Astrocyte (in vitro differentiated cells and primary cell): ENCODE data around the gene ACIN1. TPM values are rescaled to one million over a fixed set of nuclear protein-coding genes. Genes with fewer than 3 reads are reported as not detected.

Experiments used
- DNase-seq: peaks from one replicate; pipeline ENCODE4 v3.0.0-alpha.2; 2010; ENCODE audit warnings: low read depth
- FAIRE-seq: peaks from 2 replicates; lab custom pipeline; 2011; peaks lifted over from hg19 to GRCh38; lab: Jason Lieb, UNC
- H2AFZ ChIP-seq: 2 replicates; pipeline ENCODE4 v1.6.0; 2012; ENCODE audit warnings: low read depth, low read length, inconsistent platforms
- H3K27ac ChIP-seq: 2 replicates; pipeline ENCODE4 v1.5.1; 2011; ENCODE audit warnings: low read depth, low read length, inconsistent platforms
- H3K27me3 ChIP-seq: 2 replicates; pipeline ENCODE4 v1.6.0; 2011; ENCODE audit warnings: low read length, inconsistent platforms; ENCODE audit not compliant: insufficient read depth
- H3K36me3 ChIP-seq: 2 replicates; pipeline ENCODE4 v1.5.1; 2011; ENCODE audit warnings: low read length, inconsistent platforms; ENCODE audit not compliant: insufficient read depth
- H3K4me1 ChIP-seq: 2 replicates; pipeline ENCODE4 v1.5.1; 2011; ENCODE audit warnings: low read length, inconsistent platforms; ENCODE audit not compliant: insufficient read depth
- H3K4me2 ChIP-seq: 2 replicates; pipeline ENCODE4 v1.6.0; 2012; ENCODE audit warnings: low read length, inconsistent platforms
- H3K4me3 ChIP-seq: 2 replicates; pipeline ENCODE4 v1.5.1; 2011; ENCODE audit warnings: low read depth, mild to moderate bottlenecking, low read length, inconsistent platforms; ENCODE audit not compliant: insufficient read depth
- H3K79me2 ChIP-seq: 2 replicates; pipeline ENCODE4 v1.6.0; 2012; ENCODE audit warnings: mild to moderate bottlenecking, low read length, inconsistent platforms; ENCODE audit not compliant: insufficient read depth
- H3K9ac ChIP-seq: 2 replicates; pipeline ENCODE4 v1.6.0; 2012; ENCODE audit warnings: mild to moderate bottlenecking, low read length, inconsistent platforms
- H3K9me3 ChIP-seq: 2 replicates; pipeline ENCODE4 v1.5.1; 2012; ENCODE audit warnings: low read depth, mild to moderate bottlenecking, low read length, inconsistent platforms; ENCODE audit not compliant: insufficient read depth
- H4K20me1 ChIP-seq: 2 replicates; pipeline ENCODE4 v1.6.0; 2012; ENCODE audit warnings: low read length, inconsistent platforms; ENCODE audit not compliant: insufficient read depth
- H3K27ac Mint-ChIP-seq: one replicate; pipeline ENCODE4 v1.8.0; 2021; ENCODE audit warnings: mild to moderate bottlenecking, mixed read lengths; ENCODE audit not compliant: unreplicated experiment
- H3K27me3 Mint-ChIP-seq: one replicate; pipeline ENCODE4 v1.8.0; 2021; ENCODE audit warnings: low read depth, mixed read lengths; ENCODE audit not compliant: unreplicated experiment
- H3K36me3 Mint-ChIP-seq: one replicate; pipeline ENCODE4 v1.8.0; 2021; ENCODE audit warnings: low read depth, mixed read lengths; ENCODE audit not compliant: unreplicated experiment
- H3K4me1 Mint-ChIP-seq: one replicate; pipeline ENCODE4 v1.8.0; 2021; ENCODE audit warnings: low read depth, mixed read lengths; ENCODE audit not compliant: unreplicated experiment
- H3K4me3 Mint-ChIP-seq: one replicate; pipeline ENCODE4 v1.8.0; 2021; ENCODE audit warnings: mild to moderate bottlenecking, moderate library complexity, mixed read lengths; ENCODE audit not compliant: unreplicated experiment
- H3K9me3 Mint-ChIP-seq: one replicate; pipeline ENCODE4 v1.8.0; 2021; ENCODE audit warnings: mild to moderate bottlenecking, mixed read lengths; ENCODE audit not compliant: unreplicated experiment
- CTCF ChIP-seq: IDR thresholded peaks from 2 replicates; pipeline ENCODE4 v1.5.1; 2011; ENCODE audit warnings: low read depth, mild to moderate bottlenecking, inconsistent platforms, low read length, moderate library complexity; ENCODE audit not compliant: insufficient read depth
- EZH2 ChIP-seq: IDR thresholded peaks from 2 replicates; pipeline ENCODE4 v1.6.1; 2012; ENCODE audit warnings: mild to moderate bottlenecking, low read length, inconsistent platforms; ENCODE audit not compliant: insufficient read depth
- total RNA-seq: library from RNA; stranded (reverse); gene quantifications from 2 replicates; pipeline ENCODE4 v1.2.1, GENCODE V29; 2021

ACIN1 gene
- total RNA-seq, 1 donor from 2014 or later, result 208 TPM

- peaks cover 5% of the 10 kb centered on the region for H3K36me3 Mint-ChIP-seq
- no peak overlapping the region for H3K4me3 Mint-ChIP-seq
- Histone ChIP-seq H3K9ac (no peak overlapping the region), H3K27ac (no peak overlapping the region), H3K9me3 (no peaks in the 10 kb centered on the region), H3K4me3 (no peak overlapping the region), H3K79me2 (no peaks in the 10 kb centered on the region), H4K20me1 (peaks cover 10% of the 10 kb centered on the region), H3K4me2 (no peak overlapping the region), H3K4me1 (no peaks in the 10 kb centered on the region), H3K36me3 (no peaks in the 10 kb centered on the region), H3K27me3 (no peaks in the 10 kb centered on the region), H2AFZ (no peak overlapping the region)
- H3K4me1 Mint-ChIP-seq, result no peaks in the 10 kb centered on the region
- TF ChIP-seq CTCF, result no peak
- FAIRE-seq, result no peak
- peaks cover 3% of the 10 kb centered on the region for H3K27me3 Mint-ChIP-seq
- no peak overlapping the region for H3K27ac Mint-ChIP-seq
- no peaks in the 10 kb centered on the region for H3K9me3 Mint-ChIP-seq
- no peak for DNase-seq
Observed at GRCh38 chr14:23105348-23105824, 10.4 kb upstream of the ACIN1 start.

GRCh38 chr14:23104591-23105347 lies 9.8 kb upstream of the ACIN1 start, which contains the start of gene CIROP:
TSS of gene CIROP (minus strand) at chr14:23104989. CDS start at chr14:23104920, 69 bp downstream.
- Histone ChIP-seq H3K27ac (no peak within 1 kb of the TSS), H3K79me2 (no peaks in the 10 kb centered on the region), H3K9ac (no peak within 1 kb of the TSS), H3K9me3 (no peaks in the 10 kb centered on the region), H3K4me3 (no peak within 1 kb of the TSS), H2AFZ (no peak within 1 kb of the TSS), H3K4me1 (no peaks in the 10 kb centered on the region), H3K27me3 (no peaks in the 10 kb centered on the region), H3K4me2 (no peak within 1 kb of the TSS), H3K36me3 (no peaks in the 10 kb centered on the region), H4K20me1 (peaks cover 16% of the 10 kb centered on the region)
- DNase-seq (no peak), FAIRE-seq (no peak)
- H3K36me3 Mint-ChIP-seq, result peaks cover 6% of the 10 kb centered on the region
- peaks cover 3% of the 10 kb centered on the region for H3K27me3 Mint-ChIP-seq
- TF ChIP-seq EZH2 (no peak), CTCF (no peak)
- no peaks in the 10 kb centered on the region for H3K9me3 Mint-ChIP-seq
- H3K4me3 Mint-ChIP-seq, result no peak within 1 kb of the TSS
- H3K27ac Mint-ChIP-seq, result no peak within 1 kb of the TSS
- H3K4me1 Mint-ChIP-seq, result no peaks in the 10 kb centered on the region

GRCh38 chr14:23104070-23104590 lies 9.2 kb upstream of the ACIN1 start:
- DNase-seq, result no peak
- peaks cover 7% of the 10 kb centered on the region for H3K36me3 Mint-ChIP-seq
- TF ChIP-seq CTCF (no peak), EZH2 (no peak)
- FAIRE-seq, result no peak
- no peak overlapping the region for H3K9ac ChIP-seq
- H3K27ac Mint-ChIP-seq, result no peak overlapping the region
- H3K4me1 Mint-ChIP-seq, result no peaks in the 10 kb centered on the region
- peaks cover 22% of the 10 kb centered on the region for H4K20me1 ChIP-seq
- H3K9me3 Mint-ChIP-seq, result no peaks in the 10 kb centered on the region
- H3K4me2 ChIP-seq, result no peak overlapping the region
- no peak overlapping the region for H2AFZ ChIP-seq
- H3K27ac ChIP-seq, result no peak overlapping the region
- peaks cover 3% of the 10 kb centered on the region for H3K27me3 Mint-ChIP-seq
- H3K4me3 ChIP-seq, result no peak overlapping the region
- H3K4me3 Mint-ChIP-seq, result no peak overlapping the region
- H3K9me3 ChIP-seq, result no peaks in the 10 kb centered on the region
- H3K27me3 ChIP-seq, result no peaks in the 10 kb centered on the region
- no peaks in the 10 kb centered on the region for H3K4me1 ChIP-seq
- H3K36me3 ChIP-seq, result no peaks in the 10 kb centered on the region
- H3K79me2 ChIP-seq, result peaks cover 3% of the 10 kb centered on the region
